ENCODE measurements around the gene MT2A.

GRCh38 chr16:56613706-56614105 lies 5.3 kb downstream of the MT2A start:
- TF ChIP-seq EZH2 (IDR thresholded peaks at IDR 0.05; ENCODE audit: insufficient read depth, poor library complexity, severe bottlenecking) (no peak), EZH2phosphoT487 (IDR thresholded peaks at IDR 0.05; ENCODE audit: insufficient read depth, low read depth) (no peak)

Data from GM23248 (cell line).